ENCODE data around the gene FUT8.

FUT8 gene

GRCh38 chr14:65783101-65783500 lies 370.6 kb downstream of the FUT8 start:
- no peak for DNase-seq

DNA sequence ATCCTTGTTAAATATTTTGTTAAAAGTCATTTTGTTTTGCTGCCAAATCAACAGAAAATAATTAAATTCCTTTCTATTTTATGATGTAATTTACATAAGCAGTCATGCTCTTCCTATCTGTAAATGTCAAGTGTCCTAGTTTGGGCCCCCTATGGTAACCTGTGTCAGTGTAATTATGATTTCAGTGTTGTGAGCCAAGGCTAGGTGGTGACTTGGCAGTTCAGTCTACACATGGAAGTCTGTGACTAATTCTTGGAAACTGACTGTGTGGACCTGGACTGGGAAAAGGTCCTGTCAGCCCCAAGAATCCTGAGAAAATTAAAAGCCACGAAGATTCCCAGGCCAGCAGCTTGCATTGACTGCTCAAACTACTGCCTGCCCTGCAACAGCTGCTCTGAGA lies 371.0 kb downstream of the FUT8 start:
- peak; percentile 13 for DNase-seq

- DNase-seq = peak; percentile 26
These were observed 372.0 kb downstream of the FUT8 start for GRCh38 chr14:65784574-65784973.

GRCh38 chr14:65787461-65787860 lies 374.9 kb downstream of the FUT8 start:
- no peak for DNase-seq

DNA sequence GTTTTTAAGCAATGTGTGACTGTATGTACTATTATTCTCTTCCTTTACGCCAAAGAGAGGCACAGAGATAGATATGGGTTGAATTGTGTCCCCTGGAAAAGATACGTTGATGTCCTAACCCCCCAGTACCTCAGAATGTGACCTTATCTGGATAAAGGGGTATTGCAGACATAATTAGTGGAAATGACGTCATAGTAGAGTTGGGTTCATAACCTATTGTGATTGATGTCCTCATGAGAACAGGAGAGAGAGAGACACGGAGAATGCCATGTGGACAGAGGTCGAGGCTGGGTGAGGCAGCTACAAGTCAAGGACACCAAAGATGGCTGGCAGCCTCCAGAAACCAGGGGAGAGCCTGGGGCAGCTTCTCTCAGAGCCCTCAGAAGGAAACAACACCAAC lies 376.3 kb downstream of the FUT8 start:
- DNase-seq = no peak

- peak; percentile 95 for DNase-seq
These were observed 376.8 kb downstream of the FUT8 start for GRCh38 chr14:65789363-65789762.

DNA sequence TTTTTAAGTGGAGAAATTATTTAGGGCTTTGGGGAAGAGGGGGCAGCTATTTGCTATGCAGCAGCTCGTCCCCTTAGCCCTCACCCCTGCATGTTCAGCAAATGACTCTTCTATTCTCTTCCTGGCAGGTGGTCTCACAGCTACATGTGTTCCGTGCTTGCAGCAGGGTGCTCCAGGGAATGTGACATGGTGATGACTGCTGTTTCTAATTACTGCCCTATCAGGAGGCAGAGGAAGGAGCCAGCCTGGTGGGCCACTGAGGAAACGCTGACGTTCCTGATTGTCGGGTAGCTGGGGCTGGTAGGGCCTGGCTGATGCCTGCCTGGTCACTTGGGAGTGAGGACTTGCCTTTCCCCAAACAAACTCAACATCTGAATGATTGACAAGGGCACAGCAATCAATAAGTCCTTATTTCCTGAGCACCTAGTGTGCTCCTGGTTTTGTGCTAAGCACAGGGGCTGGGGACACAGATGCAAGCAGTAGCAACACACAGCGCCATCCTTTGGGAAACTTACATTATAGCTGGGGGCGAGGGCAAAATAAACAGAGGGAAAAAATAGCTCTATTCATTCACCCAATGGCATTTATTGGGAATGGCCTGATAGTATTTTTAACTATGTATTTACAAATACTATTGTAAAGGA lies 377.8 kb downstream of the FUT8 start:
- peak; percentile 82 for DNase-seq

- DNase-seq = peak; percentile 48
These were observed 378.9 kb downstream of the FUT8 start for GRCh38 chr14:65791191-65791981.

DNA sequence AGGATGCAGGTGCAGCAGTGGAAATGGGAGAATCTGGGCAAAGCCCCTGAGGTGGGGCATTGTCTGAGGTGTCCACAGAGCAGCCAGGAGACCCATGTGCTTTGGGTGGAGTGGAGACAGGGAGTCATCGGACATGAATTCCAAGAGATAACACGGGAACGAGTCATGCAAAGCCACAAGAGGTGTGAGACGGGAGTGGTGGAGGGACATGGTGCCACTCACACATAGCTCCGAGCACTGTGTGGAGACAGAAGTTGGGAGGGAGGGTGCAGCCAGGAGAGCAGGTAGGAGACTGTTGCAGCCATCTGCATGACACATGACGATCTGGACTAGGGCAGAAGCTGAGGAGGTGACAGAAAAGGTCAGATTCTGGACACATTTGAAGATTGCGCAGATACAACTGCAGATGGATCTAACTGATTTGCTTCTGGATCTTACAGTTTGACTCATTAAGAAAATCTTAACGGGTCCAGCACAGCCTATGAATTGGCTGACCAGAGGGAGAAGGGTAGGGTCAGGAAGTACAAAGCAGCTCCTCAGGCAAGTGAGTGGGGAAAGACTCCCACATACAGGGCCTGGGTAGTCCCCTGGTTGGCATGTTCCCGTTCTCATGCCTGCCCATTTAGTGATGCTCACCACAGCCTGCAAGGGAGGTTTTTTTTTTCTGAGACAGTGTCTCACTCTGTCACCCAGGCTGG lies 379.8 kb downstream of the FUT8 start:
- no peak for DNase-seq

Measured in NCI-H69 (cell line).